HG02798 (cell line): ENCODE data around the gene CNKSR2.

ENCODE experiments used
- ATAC-seq: cut with Tn5 transposase; IDR thresholded peaks from one replicate; pipeline ENCODE4 v1.9.1; 2021; ENCODE audit warnings: mild to moderate bottlenecking; ENCODE audit not compliant: unreplicated experiment, poor library complexity

Gene CNKSR2

DNA sequence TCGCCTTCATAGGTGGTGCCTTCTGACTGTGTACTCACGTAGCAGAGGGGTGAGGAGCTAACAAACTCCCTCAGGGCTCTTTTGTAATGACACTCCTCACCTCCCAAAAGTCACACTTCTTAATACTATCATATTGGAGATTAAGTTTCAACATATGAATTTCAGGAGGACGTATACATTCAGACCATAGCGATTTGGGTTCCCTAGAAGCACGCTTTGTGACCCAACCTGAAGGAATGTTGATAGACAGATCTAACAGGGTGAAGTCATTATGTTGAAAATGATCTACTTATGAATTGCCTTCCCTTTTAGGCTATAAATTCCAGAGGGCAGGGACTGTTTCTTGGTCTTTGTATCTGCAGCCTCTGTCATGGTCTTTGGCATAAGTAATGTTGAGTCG, 287.1 kb downstream of the CNKSR2 start:
- no peak for ATAC-seq

DNA sequence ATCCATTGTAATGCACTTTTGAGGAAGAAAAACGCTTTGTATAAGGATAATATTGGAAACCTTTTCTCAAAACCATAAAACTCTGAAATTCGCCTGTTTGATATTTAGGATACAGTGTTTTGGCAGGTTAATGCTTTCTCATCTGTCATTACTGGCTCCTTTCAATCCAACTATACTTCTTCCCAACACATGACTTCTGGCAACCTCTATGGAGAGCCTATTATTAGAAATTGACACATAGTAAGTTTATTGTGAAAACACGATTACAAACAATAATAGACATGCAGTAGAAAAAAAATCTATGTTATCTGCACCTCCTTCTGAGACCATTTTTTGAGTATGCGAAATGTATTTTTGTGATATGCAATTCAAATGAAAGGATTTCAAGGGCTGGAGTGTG, 288.5 kb downstream of the CNKSR2 start:
- ATAC-seq = no peak

DNA sequence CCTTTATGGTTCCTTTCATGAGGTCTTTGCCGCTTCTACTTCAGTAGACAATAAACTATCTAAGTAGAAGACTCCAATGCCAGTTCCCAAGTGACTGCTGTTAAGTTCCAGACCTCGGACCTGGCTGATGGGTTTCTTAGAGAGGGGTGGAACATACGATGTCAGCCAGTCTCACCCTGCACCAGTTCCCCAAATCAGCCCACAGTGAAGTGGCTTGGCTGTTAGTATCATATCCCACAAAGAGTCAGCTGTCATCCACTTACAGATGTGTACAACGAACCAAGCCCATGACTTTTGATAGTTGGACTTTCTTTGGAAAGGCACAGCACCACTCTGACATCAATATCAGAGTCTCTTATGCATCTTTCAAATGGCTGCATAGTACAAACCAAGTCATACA, 292.0 kb downstream of the CNKSR2 start:
- no peak for ATAC-seq

DNA sequence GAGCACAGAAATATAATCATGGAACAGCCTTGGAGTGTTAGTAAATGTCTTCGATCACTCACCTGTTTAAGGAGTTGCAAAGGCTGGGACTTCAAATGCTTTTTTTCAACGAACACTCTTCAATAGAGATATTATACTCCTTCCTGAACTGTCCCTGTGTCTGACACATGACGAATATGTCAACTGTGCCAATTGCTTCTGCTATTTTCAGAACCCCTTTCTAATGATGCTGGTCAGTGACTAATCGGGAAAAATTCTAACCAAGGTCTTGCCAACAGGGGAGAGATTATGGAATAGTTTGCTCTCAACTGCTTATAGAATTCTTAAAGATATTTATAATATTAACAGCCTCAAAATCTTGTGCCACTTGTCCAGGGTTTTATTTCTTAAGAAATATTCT, 292.5 kb downstream of the CNKSR2 start:
- no peak for ATAC-seq

DNA sequence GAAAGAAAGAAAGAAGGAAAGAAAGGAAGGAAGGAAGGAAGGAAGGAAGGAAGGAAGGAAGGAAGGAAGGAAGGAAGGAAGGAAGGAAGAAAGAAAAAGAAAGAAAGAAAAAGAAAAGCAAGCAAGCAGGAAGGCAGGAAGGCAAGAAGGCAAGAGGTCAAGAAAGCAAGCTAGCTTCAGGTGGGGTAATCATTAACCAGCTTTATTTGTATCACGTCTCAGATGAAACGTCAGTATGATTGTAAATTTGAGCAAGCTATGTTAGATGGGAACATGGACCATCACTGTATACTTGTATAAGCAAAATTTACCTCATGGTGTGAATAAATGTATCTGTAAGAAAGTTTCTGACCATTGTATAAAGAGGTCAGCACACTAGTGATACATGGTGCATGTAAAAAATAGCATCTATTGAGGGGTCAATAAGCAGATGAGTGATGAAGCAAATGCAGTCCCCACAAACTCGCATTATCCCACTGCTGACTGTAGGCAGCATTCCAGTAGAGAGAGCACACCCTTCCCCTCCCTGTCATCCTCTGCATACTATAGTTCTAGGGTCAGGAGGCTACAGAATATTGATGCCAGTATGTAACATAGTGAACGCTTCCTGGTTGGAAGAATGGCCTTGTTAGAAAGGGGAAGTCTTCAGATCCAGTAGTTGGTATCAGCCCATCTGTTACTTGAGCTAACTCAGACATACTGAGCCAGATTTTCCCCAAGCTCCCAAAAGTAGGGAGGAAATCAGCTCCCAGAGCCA, 300.4 kb downstream of the CNKSR2 start:
- ATAC-seq = no peak

DNA sequence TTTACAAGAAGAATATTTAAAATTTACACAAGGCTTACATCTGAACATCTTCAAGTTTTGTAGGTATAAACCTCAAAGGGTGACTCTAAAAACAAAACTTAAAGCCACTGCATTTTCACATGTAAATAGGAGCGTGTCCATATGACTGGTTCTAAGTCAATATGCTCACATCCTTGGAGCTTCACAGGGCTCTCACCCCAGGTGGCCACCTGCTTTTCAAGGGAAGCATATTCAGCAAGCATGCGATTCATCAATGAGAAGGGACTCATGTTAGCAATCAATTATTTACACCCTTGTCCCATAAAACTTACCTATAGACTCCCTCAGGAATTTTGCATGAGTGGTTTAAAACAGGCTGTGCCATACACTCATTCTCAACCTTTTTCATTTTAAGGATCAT, 301.7 kb downstream of the CNKSR2 start:
- ATAC-seq = no peak

DNA sequence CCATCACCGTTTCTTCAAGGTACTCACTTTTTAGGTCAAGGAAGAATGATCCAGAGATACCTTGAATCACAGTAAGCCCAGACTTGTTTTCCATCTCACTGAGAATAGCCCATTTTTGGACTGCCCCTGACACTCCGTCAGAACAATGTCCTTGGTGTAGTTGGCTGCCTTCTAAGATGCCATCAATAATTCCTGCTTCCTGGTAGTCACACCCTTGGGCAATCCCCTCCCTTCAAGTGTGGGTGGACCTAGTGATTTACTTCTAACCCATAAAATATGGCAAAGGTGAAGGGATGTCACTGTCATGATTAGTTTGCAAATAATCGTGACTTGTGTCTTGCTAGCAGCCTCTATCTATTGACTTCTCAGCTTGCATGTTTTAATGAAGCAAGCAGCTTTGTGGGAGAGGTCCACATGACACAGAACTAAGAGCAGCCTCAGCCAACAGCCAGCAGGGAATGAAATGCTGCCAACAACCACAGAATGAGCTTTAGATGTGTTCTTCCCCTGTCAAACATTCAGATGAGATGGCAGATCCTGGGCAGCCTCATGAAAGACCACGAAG, 303.9 kb downstream of the CNKSR2 start:
- no peak for ATAC-seq

DNA sequence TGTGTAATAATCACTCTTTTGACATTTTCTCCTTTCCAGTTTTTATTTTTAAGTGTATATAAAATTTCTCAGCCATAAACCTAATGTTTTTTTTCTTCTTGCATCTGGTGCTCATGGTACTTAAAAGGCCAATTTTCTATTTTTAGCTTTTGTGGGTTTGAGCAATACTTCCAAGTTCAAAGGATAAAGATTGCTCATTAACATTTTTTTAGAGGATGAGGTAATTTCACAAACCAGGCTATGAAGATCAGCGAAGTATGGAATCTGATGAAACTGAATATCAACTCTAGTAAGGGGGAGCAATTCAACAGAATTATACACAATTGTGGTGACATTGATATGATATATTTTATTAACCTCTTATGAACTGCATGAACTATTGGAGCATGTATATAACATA, 309.7 kb downstream of the CNKSR2 start:
- no peak for ATAC-seq

DNA sequence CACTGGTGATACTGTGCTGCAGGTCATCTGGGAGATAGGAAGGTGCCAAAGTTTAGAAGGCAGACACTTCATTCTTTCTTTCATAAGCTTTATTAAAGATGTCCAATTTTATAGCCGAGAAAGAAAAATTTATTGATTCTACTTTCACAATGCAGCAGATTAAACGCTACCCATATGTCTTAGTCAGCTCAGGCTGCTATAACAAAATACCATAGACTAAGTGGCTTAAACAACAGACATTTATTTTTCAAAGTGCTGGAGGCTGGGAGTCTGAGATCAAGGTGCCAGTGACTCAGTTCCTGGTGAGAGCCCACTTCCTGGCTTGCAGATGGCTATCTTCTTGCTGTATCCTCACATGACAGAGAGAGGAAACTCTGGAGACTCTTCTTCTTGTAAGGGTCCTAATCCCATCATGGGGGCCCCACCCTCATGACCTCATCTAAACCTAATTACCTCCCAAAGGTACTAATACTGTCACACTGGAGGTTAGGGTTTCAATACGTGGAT, 317.3 kb downstream of the CNKSR2 start:
- ATAC-seq = no peak

DNA sequence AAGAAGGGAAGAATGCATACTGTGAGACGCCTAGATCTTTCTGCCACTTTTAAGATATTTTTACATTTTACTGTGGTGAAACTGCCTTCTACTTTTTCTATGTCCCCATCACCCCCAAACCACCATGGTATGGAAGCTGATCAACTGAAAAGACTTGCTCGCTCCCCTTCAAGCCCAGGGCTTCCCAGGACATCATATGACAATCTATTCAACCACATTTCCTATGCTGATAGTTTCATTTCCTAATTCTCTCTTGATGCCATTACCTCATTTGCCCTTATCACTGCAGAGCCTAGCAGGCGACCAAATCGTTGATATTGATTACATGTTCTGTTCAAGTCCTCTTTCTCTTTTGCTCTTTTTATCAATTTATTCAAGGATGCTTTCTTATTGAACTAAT, 324.1 kb downstream of the CNKSR2 start:
- ATAC-seq = no peak

DNA sequence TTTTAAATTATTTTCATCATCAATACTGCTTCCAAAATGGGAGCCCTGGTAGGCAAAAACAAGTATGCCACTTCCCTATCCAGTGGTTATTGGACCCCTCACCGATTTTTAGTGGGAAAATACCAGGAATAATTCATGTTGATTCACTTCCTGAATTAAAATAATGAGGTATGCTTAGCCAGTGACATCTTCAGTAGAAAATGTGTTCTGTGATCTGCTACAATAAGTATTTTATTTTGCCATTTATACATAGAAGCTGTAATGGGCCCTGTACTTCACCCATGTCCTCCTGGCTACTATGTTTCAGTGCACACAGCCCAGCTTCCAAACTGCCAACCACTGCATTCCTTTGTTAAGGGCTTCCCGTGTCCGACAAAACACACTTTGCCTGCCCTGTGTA, 324.9 kb downstream of the CNKSR2 start:
- no peak for ATAC-seq

DNA sequence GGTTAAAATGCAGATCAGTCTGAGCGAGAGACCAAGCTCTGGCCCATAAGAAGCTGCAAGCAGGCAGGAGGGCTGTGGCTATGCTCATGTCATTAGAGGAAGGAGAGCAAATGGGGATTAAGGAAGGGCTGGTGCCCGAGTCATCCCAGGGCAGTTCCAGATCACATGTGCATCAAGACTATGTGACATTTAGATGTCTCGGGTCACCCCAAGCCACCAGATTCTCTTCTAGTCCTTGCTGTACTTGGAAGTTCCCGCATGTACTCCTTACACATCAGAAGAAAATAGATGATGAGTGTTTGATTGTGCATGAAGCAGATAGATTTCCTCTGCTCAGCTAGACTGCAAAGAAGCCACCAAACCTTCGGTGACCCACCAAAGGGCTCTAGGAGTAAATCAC, 326.1 kb downstream of the CNKSR2 start:
- ATAC-seq = no peak

DNA sequence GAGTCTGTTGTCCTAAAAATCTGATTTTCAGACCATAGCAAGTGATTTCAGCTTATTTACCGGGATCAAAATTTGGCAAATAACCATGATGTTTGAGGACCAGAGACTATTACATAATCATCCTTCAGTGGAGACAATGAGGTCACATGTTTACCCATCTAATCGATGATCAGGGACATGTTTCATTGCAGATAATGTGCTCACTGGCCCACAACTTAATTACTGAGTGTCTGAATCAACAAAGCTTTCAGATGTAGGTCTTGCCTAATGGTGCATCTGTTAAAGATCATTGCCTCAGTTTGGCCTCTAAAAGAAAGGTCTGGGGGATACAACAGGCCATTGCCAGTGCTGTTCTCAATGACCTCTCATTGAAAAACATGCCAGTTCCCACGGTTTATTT, 326.7 kb downstream of the CNKSR2 start:
- no peak for ATAC-seq

DNA sequence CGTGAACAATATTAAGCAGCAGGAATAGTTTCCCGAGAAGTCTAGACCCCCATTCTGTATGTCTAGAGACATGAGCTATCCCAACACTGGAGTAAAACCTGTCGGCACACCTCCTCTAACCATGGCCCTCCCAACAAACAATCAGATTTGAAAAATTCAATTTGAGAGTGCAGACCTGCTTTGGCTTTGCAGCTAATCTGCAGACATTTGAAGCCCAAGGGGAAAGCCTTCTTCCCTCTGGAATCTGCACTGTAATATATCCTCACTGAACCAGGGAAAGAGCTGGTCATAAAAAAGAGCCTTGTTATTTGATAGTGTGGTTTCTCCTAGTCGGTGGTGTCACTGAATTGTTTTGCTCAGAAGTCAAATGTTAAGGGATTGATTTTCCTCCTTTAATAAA, 328.5 kb downstream of the CNKSR2 start:
- no peak for ATAC-seq
